OCI-LY3 (cell line): ENCODE results near the gene BRSK2.

Experiments used
- H2AFZ ChIP-seq: fragments of 200-600, 300-600 bp; shearing (Covaris generic); 2 replicates; pipeline ENCODE4 v1.6.0; 2014; ENCODE audit warnings: antibody characterized with exemption, low read depth, low read length
- H3K27ac ChIP-seq: fragments of 200-600, 300-600 bp; sonication (generic); 2 replicates; pipeline ENCODE4 v1.5.1; 2014; ENCODE audit warnings: mild to moderate bottlenecking, low read length, moderate library complexity, mixed read lengths
- H3K27me3 ChIP-seq: fragments of 200-600, 300-600 bp; sonication (generic); 2 replicates; pipeline ENCODE4 v1.6.1; 2014; ENCODE audit warnings: low read depth, low read length, mixed read lengths
- H3K36me3 ChIP-seq: fragments of 200-600, 300-600 bp; sonication (generic); replicated peaks from 2 replicates; pipeline ENCODE3; 2014; ENCODE audit warnings: low read depth, low read length, mixed read lengths
- H3K4me1 ChIP-seq: fragments of 300-600, 200-600 bp; sonication (generic); 2 replicates; pipeline ENCODE4 v1.6.1; 2014; ENCODE audit warnings: low read length, mixed read lengths
- H3K4me2 ChIP-seq: fragments of 200-600, 300-600 bp; sonication (generic); 2 replicates; pipeline ENCODE4 v1.6.1; 2014; ENCODE audit warnings: low read length, mixed read lengths
- H3K4me3 ChIP-seq: fragments of 300-600, 200-600 bp; sonication (generic); 2 replicates; pipeline ENCODE4 v1.5.1; 2014; ENCODE audit warnings: antibody characterized with exemption, mild to moderate bottlenecking, low read length, moderate library complexity
- H3K79me2 ChIP-seq: fragments of 300-600, 200-600 bp; shearing (Covaris generic); 2 replicates; pipeline ENCODE4 v1.6.1; 2014; ENCODE audit warnings: mild to moderate bottlenecking, low read length, mixed read lengths
- H3K9ac ChIP-seq: fragments of 300-600, 200-600 bp; shearing (Covaris generic); 2 replicates; pipeline ENCODE4 v1.6.0; 2014; ENCODE audit warnings: mild to moderate bottlenecking, low read length, moderate library complexity
- H3K9me3 ChIP-seq: fragments of 200-600, 300-600 bp; shearing (Covaris generic); 2 replicates; pipeline ENCODE4 v1.6.1; 2014; ENCODE audit warnings: low read length, mixed read lengths; ENCODE audit not compliant: insufficient read depth
- H4K20me1 ChIP-seq: fragments of 200-600, 300-600 bp; sonication (generic); 2 replicates; pipeline ENCODE4 v1.6.1; 2016; ENCODE audit warnings: low read length, mixed read lengths; ENCODE audit not compliant: insufficient read depth
- EZH2phosphoT487 ChIP-seq: fragments of 200-600 bp; shearing (Covaris generic); IDR thresholded peaks from 2 replicates; pipeline ENCODE4 v1.6.1; 2018; ENCODE audit warnings: antibody characterized with exemption, mixed run types, low read depth
- TF ChIP-seq, protein P1 (sequence below): fragments of 200-600, 300-600 bp; sonication (generic); IDR thresholded peaks from 2 replicates; pipeline ENCODE4 v1.5.1; 2014; ENCODE audit warnings: antibody characterized with exemption, low read length, low read depth

Gene BRSK2

GRCh38 chr11:1472180-1473005, 82.7 kb downstream of the BRSK2 start:
- Histone ChIP-seq H3K9ac (no peak overlapping the region), H3K36me3 (no peaks in the 10 kb centered on the region), H3K79me2 (no peaks in the 10 kb centered on the region), H3K27ac (no peak overlapping the region), H3K9me3 (no peaks in the 10 kb centered on the region), H3K4me1 (no peaks in the 10 kb centered on the region), H4K20me1 (no peaks in the 10 kb centered on the region), H2AFZ (no peak overlapping the region), H3K27me3 (no peaks in the 10 kb centered on the region), H3K4me3 (no peak overlapping the region), H3K4me2 (no peak overlapping the region)
- TF ChIP-seq EZH2phosphoT487 = no peak
- TF ChIP-seq, protein P1, sequence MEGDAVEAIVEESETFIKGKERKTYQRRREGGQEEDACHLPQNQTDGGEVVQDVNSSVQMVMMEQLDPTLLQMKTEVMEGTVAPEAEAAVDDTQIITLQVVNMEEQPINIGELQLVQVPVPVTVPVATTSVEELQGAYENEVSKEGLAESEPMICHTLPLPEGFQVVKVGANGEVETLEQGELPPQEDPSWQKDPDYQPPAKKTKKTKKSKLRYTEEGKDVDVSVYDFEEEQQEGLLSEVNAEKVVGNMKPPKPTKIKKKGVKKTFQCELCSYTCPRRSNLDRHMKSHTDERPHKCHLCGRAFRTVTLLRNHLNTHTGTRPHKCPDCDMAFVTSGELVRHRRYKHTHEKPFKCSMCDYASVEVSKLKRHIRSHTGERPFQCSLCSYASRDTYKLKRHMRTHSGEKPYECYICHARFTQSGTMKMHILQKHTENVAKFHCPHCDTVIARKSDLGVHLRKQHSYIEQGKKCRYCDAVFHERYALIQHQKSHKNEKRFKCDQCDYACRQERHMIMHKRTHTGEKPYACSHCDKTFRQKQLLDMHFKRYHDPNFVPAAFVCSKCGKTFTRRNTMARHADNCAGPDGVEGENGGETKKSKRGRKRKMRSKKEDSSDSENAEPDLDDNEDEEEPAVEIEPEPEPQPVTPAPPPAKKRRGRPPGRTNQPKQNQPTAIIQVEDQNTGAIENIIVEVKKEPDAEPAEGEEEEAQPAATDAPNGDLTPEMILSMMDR = no peak

DNA sequence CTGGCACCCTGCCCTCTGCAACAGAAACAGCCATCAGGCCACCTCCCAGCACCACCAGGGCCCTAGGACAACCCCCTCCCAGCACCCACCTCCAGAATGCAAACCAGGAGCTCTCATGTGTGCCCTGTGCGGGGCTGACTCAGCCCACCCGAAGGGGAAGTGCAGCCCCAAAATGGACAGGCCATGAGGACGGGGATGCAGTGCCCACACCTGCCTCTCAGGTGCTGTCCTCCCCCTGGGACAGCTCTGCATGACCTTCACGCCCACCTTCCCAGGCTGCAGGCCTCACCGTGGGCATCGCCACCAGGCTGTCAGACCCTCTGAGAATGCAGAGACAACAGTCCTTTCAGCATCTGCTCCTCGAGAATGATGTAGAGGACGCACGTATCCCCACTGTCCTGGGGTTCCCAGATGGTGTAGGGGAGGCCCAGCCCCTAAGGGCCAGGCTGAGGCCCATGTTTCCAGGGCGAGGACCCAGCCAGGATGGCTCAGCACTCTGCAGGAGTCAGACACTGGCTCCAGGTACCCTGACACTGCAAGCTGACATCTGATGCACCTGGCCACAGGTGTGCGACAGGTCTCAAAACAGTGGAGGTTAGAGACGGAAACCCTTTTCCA, 83.4 kb downstream of the BRSK2 start:
- Histone ChIP-seq H3K9ac (no peak overlapping the region), H3K36me3 (no peaks in the 10 kb centered on the region), H3K9me3 (no peaks in the 10 kb centered on the region), H2AFZ (no peak overlapping the region), H3K27ac (no peak overlapping the region), H3K4me1 (no peaks in the 10 kb centered on the region), H3K4me2 (no peak overlapping the region), H3K4me3 (no peak overlapping the region), H3K27me3 (no peaks in the 10 kb centered on the region), H4K20me1 (no peaks in the 10 kb centered on the region), H3K79me2 (no peaks in the 10 kb centered on the region)
- TF ChIP-seq, protein P1 = no peak
- no peak for TF ChIP-seq EZH2phosphoT487

DNA sequence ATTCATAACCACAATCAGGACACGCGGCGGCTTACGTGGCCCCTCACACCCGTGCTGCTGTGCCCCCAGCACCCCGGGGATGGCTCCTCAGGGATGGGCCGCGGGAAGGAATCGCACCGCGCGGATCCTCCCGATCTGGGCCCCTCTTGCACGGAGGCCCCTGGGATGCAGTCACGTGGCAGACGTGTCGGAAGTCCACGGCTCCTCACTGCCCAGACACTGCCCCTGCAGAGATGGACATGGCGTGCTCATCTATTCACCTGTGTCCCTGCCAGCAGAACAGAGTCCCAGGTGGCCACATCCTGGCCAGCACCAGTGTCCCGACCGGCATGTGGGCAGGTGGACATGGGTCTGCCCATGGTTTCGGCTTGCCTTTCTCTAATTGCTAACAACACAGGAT, 84.1 kb downstream of the BRSK2 start:
- H3K9ac ChIP-seq = no peak overlapping the region
- no peak overlapping the region for H3K4me3 ChIP-seq
- no peaks in the 10 kb centered on the region for H3K27me3 ChIP-seq
- no peaks in the 10 kb centered on the region for H3K36me3 ChIP-seq
- no peak overlapping the region for H2AFZ ChIP-seq
- H3K79me2 ChIP-seq = no peaks in the 10 kb centered on the region
- H3K9me3 ChIP-seq = no peaks in the 10 kb centered on the region
- no peak overlapping the region for H3K4me2 ChIP-seq
- no peak for TF ChIP-seq EZH2phosphoT487
- TF ChIP-seq, protein P1 = no peak
- no peaks in the 10 kb centered on the region for H4K20me1 ChIP-seq
- no peak overlapping the region for H3K27ac ChIP-seq
- H3K4me1 ChIP-seq = no peaks in the 10 kb centered on the region

GRCh38 chr11:1475841-1476240, 86.1 kb downstream of the BRSK2 start:
- Histone ChIP-seq H3K27me3 (no peaks in the 10 kb centered on the region), H3K79me2 (no peaks in the 10 kb centered on the region), H3K4me3 (no peak overlapping the region), H3K4me1 (no peaks in the 10 kb centered on the region), H3K36me3 (no peaks in the 10 kb centered on the region), H3K4me2 (no peak overlapping the region), H4K20me1 (no peaks in the 10 kb centered on the region; the same call in none of the 2 replicates), H3K9ac (no peak overlapping the region), H3K9me3 (no peaks in the 10 kb centered on the region), H2AFZ (no peak overlapping the region), H3K27ac (no peak overlapping the region)
- no peak for TF ChIP-seq EZH2phosphoT487
- TF ChIP-seq, protein P1 = no peak
